Measurements from ENCODE around the gene CRYBB3. TPM values are rescaled to one million over a fixed set of nuclear protein-coding genes. Genes with fewer than 3 reads are reported as not detected.
A peak's percentile ranks its signal among the peaks of the same experiment; 100 is the strongest.

Gene CRYBB3
- 0.19 TPM in 1 of 2 replicates, not detected in the other for total RNA-seq

GRCh38 chr22:25199731-25200520, at the start of gene CRYBB3:
Gene CRYBB3 (plus strand): TSS chr22:25199858. CDS start chr22:25201397, 1,539 bp downstream.
- DNase-seq: no peak

DNA sequence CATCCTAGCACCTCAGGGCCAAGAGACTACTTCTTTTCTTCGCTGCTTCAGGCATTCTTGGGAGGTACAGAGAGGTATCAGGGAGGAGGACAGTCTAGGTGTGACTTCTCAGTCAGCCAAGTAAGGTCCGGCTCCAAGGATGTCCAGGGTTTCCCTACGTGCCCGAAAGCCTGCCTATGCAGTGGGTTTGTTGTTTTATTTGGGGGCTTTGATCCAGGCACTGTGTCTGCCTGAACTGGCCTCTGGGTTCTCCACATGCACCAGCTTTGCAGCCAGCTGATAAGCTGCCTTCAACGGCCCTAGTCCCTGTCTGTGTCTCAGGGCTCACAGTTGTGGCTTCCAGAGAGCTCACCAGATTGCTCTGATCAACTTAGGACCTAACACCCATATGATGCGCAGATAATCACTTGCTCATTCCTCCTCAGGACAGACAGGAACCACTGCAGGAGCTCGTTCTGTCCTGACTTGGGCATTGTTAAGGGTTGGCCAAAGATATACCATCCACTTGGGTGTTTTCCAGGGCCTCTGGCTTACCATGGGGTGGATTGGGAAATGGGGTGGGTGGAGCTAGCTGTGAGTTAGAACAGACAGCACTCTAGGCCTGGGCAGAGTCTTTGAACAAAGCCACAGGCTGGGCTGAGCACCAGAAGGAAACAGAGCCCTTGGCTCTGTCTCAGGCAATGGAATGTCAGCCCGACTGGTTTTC, 45.5 kb upstream of the CRYBB3 start:
- DNase-seq: peak; percentile 63

GRCh38 chr22:25154667-25154999, 45.0 kb upstream of the CRYBB3 start:
- DNase-seq: no peak

- no peak for DNase-seq
These were observed 42.9 kb upstream of the CRYBB3 start for GRCh38 chr22:25156736-25157135.

GRCh38 chr22:25159028-25159427, 40.6 kb upstream of the CRYBB3 start:
- DNase-seq: no peak

GRCh38 chr22:25160120-25160996, 39.3 kb upstream of the CRYBB3 start:
- DNase-seq: no peak

DNA sequence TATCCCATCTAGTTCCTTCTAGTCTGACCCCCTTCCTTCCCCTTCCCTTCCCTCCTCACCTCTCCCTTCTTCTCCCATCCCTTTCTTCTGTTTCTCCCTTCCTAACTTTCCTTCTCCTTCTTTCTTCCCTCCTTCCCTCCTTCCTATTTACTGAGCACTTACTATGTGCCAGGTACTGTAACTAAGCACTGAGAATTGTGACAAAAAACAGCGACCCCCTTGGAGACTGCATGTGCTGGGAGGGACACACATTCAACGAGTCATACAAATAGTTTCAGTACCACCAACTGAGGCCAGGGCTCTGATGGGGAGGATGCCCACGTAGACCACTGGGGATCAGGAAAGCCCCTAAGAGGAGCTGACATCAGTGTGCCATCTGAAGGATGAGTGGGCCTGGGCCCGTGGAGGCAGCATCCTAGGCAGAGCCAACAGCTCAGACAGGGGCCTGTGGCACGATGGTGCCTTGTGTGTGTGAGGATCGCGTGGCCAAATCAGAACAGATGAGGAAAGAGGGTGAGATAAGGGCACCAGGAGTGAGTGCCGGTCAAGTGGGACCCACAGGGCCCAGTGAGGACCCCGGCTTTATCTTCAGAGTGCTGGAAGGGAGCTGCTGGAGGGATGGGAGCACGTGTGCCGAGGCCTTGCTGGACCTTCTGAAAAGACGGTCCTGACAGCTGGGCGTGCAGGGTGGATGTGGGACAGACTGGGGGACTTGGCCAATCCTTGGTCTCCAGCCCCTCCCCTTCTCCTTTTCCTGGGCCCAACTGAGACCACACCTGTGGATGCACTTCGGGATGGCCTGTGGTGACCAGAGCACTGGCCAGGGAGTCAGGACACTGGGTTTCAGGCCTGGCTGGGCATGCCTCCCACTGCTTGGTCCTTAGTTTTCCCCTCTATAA, 38.4 kb upstream of the CRYBB3 start:
- DNase-seq: no peak

DNA sequence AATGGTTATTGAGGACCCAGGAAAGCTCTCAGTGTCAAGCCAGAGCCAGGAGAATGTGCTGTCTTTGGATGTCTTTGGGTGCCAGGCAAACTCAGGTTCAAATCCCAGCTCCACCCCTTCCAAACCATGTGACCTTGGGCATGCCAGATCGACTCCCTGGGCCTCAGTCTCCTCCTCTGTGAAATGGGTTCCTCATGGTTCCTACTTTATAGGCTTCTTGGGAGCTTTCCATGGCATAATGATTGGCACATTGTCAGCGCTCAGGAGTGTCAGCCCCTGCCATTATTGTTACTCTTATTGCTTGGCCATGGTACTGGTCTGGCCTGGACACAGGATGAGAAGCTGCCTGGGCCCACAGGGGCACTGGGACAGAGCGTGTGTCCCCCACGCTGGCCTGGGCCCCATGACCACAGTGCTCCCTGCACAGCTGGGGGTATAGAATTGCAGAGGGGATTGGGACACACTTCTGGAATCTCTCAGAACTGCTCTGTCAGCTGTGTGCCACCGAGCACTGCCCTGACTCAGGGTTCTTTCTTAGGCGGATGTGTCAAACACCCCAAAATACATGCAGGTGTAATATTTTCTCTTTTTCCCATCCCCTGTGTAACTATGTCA, 37.6 kb upstream of the CRYBB3 start:
- DNase-seq: no peak

GRCh38 chr22:25162561-25162960, 37.1 kb upstream of the CRYBB3 start:
- DNase-seq: no peak

DNA sequence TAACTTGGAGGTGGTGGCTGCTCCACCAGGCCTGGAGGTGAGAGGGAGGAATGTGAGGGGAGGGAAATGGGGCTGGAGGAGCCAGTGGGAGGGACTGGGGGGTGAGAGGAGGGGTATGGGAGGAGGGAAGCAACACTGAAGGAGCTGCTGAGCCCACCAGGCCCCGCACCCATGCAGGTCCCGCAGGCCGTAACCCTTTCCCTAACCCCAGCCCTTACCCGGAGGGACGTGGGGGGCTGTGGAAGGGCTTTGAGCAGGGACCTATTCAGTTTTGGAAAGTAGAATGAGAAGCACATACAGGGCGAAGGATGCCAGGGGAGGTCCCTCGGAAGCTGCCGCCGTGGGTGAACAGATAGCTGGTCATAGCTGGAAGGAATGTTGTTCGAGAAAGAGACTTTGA, 33.9 kb upstream of the CRYBB3 start:
- no peak for DNase-seq

GRCh38 chr22:25166266-25167040, 33.2 kb upstream of the CRYBB3 start:
- no peak for DNase-seq

- no peak for DNase-seq
These were observed 32.6 kb upstream of the CRYBB3 start for GRCh38 chr22:25167082-25167481.

- DNase-seq: no peak
These were observed 31.6 kb upstream of the CRYBB3 start for GRCh38 chr22:25167834-25168601.

- no peak for DNase-seq
These were observed 30.2 kb upstream of the CRYBB3 start for GRCh38 chr22:25169278-25170031.

- DNase-seq: no peak
These were observed 29.2 kb upstream of the CRYBB3 start for GRCh38 chr22:25170426-25170980.

DNA sequence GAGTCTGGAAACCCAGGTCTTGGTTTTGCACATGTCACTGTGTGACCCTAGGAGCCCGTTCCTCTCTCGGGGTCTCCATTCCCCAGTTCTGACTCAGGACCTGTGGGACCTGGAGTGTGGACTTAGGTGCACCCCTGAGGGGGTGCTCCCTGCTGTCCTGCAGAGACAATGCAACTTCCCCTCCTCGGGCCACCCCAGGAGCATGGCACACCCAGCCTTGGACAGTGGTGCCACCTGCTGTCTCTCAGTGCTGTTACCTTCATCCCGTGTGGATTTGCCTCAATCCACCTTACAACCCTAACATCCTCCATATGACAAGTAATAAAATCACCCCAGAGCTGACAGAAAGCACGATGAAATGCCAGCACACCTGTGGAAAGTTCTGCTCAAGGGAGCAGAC, 27.5 kb upstream of the CRYBB3 start:
- peak; percentile 67 for DNase-seq

- no peak for DNase-seq
These were observed 25.3 kb upstream of the CRYBB3 start for GRCh38 chr22:25174156-25174887.

DNA sequence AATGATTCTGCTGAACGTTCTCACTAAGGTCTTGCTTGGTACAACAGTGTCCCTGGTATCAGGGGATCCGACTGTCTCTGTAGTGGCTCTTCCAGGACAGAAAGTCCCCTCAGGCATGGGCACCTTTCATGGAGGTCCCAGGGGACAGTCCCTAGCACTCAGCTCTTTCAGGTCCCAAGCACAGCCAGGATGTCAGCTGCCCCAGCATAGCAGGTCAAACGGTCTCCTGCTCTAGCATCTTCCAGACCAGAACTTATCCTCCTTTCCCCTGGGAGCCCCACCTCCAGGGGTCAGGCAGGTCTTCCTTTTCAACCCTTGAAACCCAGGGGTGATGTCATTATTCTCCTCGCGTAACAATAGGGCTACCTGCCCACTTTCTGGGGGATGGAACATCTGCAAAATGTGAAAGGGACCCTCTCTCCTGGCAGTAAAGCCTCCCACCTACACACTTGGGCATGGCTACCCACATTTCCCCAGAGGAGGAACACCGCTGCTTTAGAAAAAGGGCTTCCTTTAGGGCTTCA, 24.7 kb upstream of the CRYBB3 start:
- no peak for DNase-seq

Data from dermis blood vessel endothelial cell (primary cell).